Stimulated activated CD8-positive, alpha-beta memory T cell treated with anti-CD3 and anti-CD28 coated beads, Interleukin-7, amount 100 ng/mL, for 4 hours (primary cell): ENCODE results near the gene SIRT7.

ENCODE experiments used
- DNase-seq, 2 donors: peaks; one replicate each; pipeline ENCODE4 v3.0.0-alpha.2; 2020; ENCODE audit warnings: low read depth in 2 of 2

SIRT7 gene

GRCh38 chr17:81932333-81932983 lies 14.5 kb upstream of the SIRT7 start:
- no peak for DNase-seq

DNA sequence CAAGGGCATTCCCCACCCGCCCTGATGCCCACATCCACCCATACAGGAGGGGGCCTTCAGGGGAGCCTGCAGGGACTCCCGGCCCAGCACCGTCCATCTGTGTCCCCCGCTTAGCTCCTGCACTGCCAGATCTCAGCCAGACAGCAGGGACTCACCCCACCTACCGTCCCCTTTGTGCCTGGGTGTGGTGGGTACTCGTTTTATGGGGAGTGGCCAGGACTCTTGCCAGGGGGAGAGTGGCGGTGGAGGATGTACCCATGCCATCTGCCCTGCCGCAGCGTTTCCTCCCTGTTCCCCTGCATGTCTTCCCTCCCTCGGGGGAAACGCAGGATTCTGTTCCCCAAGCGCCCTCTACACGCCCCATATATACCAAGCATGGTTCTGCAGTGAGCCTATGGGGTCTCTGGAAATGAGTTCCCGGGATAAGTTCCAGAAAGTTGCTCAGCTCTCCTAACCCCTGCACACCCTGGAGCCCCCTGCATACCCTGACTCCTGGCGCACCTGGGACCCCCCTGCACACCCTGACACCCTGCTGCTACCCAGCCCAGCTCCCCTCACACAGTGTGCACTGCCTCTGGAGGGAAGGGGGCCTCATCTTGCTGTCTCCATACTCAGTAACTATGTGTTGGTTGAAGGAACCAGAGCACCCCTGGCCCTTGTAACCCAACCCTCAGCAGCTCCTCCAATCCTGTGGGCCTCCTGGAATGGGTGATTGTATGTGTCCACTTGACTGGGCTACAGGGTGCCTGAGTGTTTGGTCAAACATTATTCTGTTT lies 13.8 kb upstream of the SIRT7 start:
- no peak for DNase-seq

DNA sequence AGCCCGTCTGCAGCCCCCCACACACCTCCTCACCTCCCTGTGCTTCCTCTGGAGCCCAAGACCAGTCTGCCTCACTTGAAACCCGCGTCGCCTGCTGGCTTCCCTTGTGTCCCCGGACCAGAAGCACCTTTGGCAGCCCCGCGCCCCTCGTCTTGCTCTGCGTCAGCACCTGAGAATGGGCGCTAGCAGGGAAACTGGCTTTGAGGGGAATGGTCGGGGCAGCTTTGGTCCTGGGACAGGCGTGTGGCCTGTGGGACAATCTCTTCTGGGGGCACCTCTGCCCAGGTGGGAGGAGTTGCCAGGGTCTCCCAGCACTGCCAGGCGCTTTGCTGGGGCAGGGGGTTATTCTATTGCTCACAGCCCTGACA lies 13.2 kb upstream of the SIRT7 start:
- no peak for DNase-seq

- no peak for DNase-seq
Measured at GRCh38 chr17:81930142-81931125, 12.5 kb upstream of the SIRT7 start.

GRCh38 chr17:81929253-81930141 lies 11.5 kb upstream of the SIRT7 start:
- DNase-seq, result no peak

GRCh38 chr17:81928544-81929252 lies 10.7 kb upstream of the SIRT7 start:
- no peak for DNase-seq

GRCh38 chr17:81927653-81928543 lies 9.9 kb upstream of the SIRT7 start, which contains the start of gene MAFG:
MAFG (minus strand) TSS chr17:81927735; CDS start chr17:81923185, 4,550 bp downstream.
- peak; percentile 77 to 86 for DNase-seq

GRCh38 chr17:81927152-81927652 lies 9.2 kb upstream of the SIRT7 start:
- peak in 1 of 2 donors; percentile 46 for DNase-seq

DNA sequence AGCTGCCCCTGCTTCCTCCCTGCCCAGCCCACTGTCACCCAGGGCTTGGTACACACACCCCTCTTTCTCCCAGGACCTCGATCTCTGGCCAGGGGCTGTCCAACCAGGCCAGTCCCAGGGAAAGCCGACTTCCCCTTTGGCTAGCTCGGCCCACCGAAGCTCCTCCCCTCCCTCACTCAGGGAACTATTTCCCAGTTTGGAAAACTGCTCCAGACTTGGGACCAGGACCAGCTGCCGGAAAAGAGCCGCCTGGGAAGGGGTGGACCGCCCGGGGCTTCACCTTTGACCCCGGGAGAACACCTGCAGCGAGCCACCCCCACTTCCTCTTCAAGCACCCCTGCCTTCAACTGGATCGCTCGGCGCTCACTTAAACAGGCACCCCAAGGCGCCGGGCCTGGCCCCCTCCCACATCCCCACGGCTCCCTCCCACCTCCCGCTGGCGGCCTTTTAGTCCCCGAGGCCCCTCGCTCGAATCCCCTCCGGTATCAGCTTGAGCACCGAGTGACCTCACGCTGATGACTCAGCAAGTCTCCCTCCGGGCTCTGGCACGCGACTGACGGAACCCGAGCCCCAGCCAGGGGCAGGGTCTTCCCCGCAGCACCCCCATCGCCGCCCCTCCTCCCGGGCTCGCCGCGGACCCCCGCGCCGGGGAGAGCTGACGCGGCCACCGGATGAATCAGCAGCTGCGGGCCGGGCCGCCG lies 8.6 kb upstream of the SIRT7 start:
- peak; percentile 47 to 60 for DNase-seq

GRCh38 chr17:81925860-81926450 lies 8.0 kb upstream of the SIRT7 start:
- DNase-seq, result no peak

DNA sequence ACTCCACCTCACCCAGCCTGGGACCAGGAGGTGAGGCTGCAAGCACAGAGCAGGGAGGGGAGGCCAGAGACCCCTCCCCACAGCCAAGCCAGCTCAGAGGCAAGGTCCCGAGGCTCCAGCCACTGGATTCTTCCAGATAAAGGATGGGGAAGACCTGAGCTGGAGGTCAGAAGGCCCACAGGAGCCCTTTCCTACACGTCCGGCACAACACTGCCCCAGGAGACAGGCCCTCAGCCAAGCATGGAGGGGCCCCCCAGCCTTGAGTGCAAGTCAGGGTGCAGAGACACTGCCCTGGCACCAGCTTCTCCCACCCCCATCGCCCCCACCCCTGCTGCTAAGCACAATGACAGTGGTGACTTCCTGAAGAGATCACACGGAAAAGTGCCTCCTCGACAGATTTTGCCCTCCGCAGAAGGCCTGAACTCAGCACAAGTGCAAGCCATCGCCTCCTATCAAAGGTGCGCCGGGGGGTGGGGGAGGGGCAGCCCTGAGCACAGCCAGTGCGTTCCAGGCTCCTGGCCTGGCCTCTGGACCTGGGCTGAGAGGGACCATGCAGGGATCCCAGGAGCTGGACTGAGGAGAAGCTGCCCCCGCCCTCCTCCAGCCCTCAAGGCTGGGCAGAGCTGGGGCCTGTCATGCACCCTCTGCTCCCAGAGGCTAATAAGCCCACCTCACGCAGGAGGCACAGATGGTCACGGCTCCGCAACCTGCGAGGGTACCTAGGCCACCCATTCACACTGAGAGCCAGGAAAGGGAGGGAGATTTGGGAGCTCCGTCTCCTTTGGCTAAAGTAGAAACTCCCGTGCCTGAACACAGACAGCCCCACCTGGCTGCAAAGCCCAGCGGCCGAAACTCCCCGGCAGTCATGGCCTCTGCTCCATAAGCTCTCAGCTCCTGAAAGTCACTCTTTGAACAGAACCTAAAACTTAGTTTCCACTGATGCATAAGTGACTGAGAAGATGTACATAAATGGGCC lies 6.9 kb upstream of the SIRT7 start:
- DNase-seq, result no peak

DNA sequence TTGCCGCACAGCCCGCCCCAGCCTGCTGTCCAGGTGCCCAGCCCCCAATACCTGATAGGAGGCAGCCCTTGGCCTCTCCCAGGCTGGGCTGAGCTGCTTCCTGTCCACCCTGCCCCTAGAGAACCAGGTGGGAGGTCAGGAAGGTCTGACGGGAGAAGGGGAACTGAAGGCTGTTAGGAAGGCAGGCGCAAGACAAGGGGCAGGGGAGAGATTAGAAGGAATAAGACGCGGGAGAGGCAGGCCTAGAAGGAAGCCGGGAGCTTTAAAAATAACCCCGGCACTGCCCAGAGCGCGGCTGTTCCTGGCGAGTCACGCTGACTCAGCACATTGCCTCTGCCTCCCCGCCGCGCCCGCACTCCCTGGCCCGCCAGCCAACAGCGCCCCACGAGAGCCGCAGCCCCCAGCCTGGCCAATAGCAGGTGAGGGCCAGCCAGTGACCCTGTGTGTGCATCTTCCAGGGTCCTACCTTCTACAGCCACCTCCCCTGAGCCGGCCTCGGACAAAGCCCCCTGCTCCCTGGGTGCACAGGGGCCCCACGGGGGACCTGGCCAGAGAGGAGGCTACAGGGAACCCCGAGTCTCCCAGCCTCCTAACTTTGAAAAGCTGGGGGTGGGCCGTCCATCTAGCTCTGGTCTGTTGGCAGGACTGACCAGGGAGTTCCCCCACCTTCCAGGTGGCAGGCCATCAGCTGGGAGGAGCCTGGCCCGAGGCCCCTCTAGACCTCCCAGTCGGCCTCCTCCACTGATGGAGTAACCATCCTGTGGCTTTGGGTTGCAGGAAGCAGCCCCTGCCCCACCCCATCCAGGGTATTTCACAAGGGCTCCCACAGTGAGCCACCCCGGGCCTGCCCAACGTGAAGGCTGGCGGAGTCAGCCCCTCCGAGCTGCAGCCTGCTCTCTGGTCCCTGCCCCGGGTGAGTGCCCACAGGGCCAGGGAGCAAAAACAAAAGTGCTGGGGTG lies 5.6 kb upstream of the SIRT7 start:
- DNase-seq, result no peak

DNA sequence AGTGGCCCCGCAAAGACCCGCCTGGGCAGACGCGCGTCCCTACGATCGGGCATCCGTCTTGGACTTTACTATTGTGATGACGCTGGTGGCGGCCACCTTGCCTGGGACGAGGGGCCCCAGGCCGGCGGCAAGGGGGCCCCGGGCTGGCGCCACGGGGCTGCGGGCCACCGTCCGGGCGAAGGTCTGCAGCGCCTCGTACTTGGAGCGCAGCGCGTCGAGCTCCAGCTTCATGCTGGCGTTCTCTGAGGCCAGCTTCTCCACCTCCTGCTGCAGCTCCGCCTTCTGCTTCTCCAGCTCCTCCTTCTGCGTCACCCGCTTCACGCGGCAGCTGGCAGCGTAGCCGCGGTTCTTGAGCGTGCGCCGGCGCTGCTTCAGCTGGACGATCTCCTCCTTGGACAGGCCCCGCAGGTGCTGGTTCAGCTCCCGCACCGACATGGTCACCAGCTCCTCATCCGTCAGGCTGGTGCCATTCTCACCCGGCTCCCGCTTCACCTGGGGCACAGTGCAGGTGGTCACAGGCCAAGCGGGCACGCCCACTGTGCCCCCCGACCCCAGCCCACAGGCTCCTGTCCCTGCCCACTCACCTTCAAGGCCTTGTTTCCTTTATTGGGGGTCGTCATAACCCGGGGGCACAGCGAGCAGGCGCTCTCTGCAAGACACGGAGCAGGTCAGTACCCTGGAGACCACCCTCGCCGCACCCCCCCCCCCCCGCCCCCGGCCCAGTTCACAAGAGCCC lies 4.8 kb upstream of the SIRT7 start:
- DNase-seq, result no peak

DNA sequence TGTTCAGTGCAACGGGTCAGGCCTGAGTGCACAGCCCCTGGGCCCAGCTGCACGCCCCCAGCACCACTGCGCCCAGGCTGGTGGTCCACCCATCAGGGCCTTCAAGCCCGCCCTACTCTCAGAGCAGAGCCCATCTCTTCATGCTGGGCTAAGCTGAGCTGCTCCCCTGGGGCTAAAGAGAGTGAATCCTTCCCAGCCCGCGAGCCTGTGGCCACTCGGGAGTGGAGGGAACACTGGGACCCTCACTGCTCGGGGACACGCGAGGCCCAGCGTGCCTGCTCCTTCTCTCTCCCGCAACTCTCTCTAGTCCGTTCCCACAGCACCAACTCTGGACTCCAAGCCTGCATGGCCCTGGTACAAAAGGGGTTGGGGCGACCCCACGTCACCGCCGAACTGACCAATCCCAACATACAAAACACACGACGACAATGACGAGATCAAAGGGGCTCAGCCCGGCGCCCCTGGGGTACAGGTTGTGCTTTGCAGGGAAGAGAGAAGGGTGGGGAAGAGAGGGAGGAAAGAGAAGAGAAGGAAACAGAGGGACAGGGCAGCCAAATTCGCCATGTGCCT lies 4.1 kb upstream of the SIRT7 start:
- DNase-seq, result no peak

DNA sequence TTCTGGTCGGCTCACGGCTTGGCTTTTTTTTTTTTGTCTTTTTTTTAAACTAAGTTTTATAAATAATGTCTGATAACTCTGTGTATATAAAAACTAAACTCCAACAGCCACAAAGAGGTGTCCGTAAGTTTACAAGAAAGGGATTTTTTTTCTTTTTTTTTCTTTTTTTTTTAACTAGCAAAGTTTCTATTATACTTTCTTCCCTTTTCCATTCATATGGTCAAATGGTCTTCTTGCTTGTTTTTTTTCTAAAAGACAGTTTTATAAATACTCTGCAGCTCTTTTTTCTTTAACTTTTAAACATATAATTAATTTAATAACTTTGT lies 3.5 kb upstream of the SIRT7 start:
- no peak for DNase-seq
